ACC112 (cell line): ENCODE data around the gene RFX6.
"Not testable (repeated sequence)": the region's sequence is repeated elsewhere in the genome, so short reads cannot be mapped to it uniquely, and the experiment has no call there.

Source experiments
- H2AFZ ChIP-seq: fragments of 200-600 bp; sonication (generic); one replicate; pipeline ENCODE4 v1.6.0; 2017; ENCODE audit warnings: antibody characterized with exemption, low read length; ENCODE audit not compliant: unreplicated experiment
- H3K27ac ChIP-seq: fragments of 200-600 bp; sonication (generic); 2 replicates; pipeline ENCODE4 v1.5.1; 2014; ENCODE audit warnings: low read depth, mild to moderate bottlenecking, antibody characterized with exemption, low read length, moderate library complexity
- H3K27me3 ChIP-seq: fragments of 200-600 bp; sonication (generic); 2 replicates; pipeline ENCODE4 v1.6.1; 2014; ENCODE audit warnings: mild to moderate bottlenecking, antibody characterized with exemption, low read length, moderate library complexity, mixed read lengths; ENCODE audit not compliant: insufficient read depth
- H3K36me3 ChIP-seq: fragments of 200-600 bp; sonication (generic); 2 replicates; pipeline ENCODE4 v1.6.1; 2016; ENCODE audit warnings: mild to moderate bottlenecking, antibody characterized with exemption, low read length, moderate library complexity, mixed read lengths; ENCODE audit not compliant: insufficient read depth
- H3K4me1 ChIP-seq: fragments of 200-600 bp; sonication (generic); one replicate; pipeline ENCODE4 v1.6.1; 2016; ENCODE audit warnings: low read length, mixed read lengths; ENCODE audit not compliant: insufficient read depth, unreplicated experiment, control insufficient read depth
- H3K4me3 ChIP-seq: fragments of 200-600 bp; sonication (generic); 2 replicates; pipeline ENCODE4 v1.5.1; 2014; ENCODE audit warnings: mild to moderate bottlenecking, low read depth, low read length
- H3K79me2 ChIP-seq: fragments of 200-600 bp; sonication (generic); one replicate; pipeline ENCODE4 v1.6.0; 2016; ENCODE audit warnings: low read length; ENCODE audit not compliant: control insufficient read depth, unreplicated experiment, insufficient read depth

The RFX6 gene

DNA sequence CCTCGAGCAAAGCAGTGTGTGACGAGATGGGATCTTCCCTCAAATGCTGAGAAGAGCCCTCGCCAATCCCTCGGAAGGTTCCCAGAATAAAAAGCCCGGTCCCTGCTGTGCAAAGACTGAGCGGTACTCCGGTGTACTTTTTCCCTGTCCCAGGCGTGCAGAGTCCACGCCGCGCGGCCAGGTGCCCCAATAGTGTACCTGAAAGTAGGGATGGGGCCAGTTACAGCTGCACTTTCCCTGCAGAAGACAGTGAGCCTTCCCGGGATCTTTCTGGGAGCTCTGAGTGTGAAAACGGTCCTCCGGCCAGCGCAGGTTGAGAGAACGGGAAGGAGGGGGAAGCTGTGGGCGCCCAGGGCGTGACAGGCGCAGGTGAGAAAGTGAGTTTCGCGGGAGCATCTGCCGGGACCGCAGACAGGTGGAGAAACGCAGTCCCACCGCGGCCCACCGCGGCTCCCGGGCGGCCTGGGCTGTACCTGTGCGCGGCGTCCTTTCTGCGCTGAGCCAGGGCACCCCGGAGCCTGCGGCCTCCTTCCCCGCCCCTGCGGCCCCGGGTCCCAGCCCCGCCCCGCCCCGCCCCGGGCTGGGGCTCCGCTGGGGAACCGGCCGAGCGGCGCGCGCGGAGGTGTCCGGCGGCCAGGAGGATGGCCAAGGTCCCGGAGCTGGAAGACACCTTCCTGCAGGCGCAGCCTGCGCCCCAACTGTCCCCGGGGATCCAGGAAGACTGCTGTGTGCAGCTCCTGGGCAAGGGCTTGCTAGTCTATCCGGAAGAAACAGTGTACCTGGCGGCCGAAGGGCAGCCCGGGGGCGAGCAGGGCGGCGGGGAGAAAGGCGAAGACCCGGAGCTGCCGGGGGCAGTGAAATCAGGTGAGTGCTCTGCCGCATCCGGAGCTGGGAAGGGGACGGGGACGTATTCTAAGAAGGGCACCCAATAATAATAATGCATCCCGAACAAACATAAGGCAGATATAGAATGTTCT lies at the start of gene RFX6:
Gene RFX6 (plus strand): TSS at position 608 of the 977 bp plus-strand sequence. CDS start 34 bp downstream, at position 642.
- H3K4me1 ChIP-seq = no peaks in the 10 kb centered on the region
- H3K27ac ChIP-seq = no peak within 1 kb of the TSS
- no peaks in the 10 kb centered on the region for H3K79me2 ChIP-seq
- no peaks in the 10 kb centered on the region for H3K36me3 ChIP-seq
- H3K27me3 ChIP-seq = peaks cover 83% of the 10 kb centered on the region
- H3K4me3 ChIP-seq = peak within 1 kb of the TSS; percentile 24
- H2AFZ ChIP-seq = no peak within 1 kb of the TSS

DNA sequence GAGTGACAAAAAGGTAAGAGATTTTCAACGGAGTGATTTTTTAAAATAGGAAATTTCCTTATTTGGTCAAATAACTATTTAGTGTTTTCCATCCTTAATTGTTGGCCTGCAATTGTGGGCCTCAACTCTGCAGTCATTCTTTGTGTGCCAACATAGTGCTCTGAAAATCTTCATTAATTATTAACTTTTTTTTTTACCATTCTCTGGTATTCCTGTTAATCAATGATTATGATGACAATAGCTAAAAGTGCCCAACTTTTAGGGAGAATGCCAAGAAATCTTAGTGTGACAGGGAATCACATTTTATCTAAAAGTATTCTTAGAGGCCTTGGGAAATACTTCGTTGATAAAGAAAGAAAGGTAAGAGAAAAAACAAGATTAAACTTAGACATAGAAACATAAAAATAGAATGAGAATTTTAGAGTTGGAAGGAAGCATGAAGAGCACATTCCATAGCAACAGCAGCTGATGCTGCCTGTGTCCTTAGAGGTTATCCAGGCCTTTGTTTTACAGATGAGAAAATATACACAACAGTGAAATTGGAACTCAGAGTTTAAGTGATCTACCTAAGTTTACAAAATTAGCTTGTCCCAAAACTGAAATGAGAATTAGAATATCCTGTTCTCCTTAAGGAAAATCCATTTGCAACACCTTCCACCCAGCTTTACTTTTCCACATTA lies 49.3 kb upstream of the RFX6 start:
- H2AFZ ChIP-seq = no peak overlapping the region
- H3K4me3 ChIP-seq = no peak overlapping the region
- H3K27ac ChIP-seq = no peak overlapping the region
- no peaks in the 10 kb centered on the region for H3K79me2 ChIP-seq
- H3K27me3 ChIP-seq = no peaks in the 10 kb centered on the region
- no peaks in the 10 kb centered on the region for H3K4me1 ChIP-seq
- H3K36me3 ChIP-seq = no peaks in the 10 kb centered on the region

GRCh38 chr6:116828983-116829382 lies 48.1 kb upstream of the RFX6 start, which contains the start of gene GPRC6A:
Gene GPRC6A, minus strand, starts transcription at chr6:116829083. Its CDS starts 70 bp downstream, at chr6:116829013.
- H3K27me3 ChIP-seq = peaks cover 6% of the 10 kb centered on the region; the same call in 1 of the 2 replicates
- no peaks in the 10 kb centered on the region for H3K79me2 ChIP-seq
- no peaks in the 10 kb centered on the region for H3K36me3 ChIP-seq
- no peak within 1 kb of the TSS for H3K4me3 ChIP-seq
- H2AFZ ChIP-seq = no peak within 1 kb of the TSS
- H3K4me1 ChIP-seq = no peaks in the 10 kb centered on the region
- no peak within 1 kb of the TSS for H3K27ac ChIP-seq

- H3K27me3 ChIP-seq, H2AFZ ChIP-seq, H3K4me3 ChIP-seq, H3K79me2 ChIP-seq, H3K27ac ChIP-seq, H3K36me3 ChIP-seq, H3K4me1 ChIP-seq: not testable (repeated sequence)
Observed at GRCh38 chr6:116834526-116834925, 42.5 kb upstream of the RFX6 start.

DNA sequence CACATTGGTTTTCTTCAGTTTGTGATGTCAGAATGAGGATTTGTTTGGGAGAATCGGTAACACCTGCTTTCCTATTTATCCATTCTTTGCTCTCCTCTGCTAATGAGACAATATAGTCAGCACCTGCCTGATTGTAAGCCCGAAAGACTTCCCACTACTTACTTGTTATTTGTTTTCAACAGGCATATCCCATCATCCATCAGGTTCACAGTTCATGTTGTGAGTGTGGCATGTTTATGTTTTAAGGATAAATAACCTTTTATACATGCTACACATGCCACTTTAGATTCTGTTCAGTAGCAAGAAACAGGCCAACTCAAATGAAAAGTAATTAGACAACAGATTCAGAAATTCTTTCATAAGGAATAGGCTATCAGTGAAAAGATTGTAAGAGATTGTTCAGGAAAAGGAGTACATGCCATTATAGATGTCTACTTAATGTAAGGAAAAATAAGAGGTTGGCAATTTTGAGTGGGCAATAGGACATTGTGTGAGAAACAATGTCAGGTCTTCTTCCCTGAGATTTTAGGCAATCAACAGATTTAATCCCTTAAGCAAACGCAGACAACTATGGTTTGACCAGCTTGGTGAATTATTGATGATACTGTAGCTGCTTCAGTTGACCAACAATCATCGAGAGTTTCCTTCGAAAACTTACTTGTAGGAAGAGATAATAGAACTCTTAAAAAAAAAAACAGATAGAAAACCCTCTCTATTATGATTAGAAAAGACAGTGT lies 40.3 kb upstream of the RFX6 start:
- H3K36me3 ChIP-seq = no peaks in the 10 kb centered on the region
- no peak overlapping the region for H3K4me3 ChIP-seq
- peaks cover 12% of the 10 kb centered on the region for H3K4me1 ChIP-seq
- H3K27ac ChIP-seq = no peak overlapping the region
- peaks cover 6% of the 10 kb centered on the region; the same call in 1 of the 2 replicates for H3K27me3 ChIP-seq
- no peaks in the 10 kb centered on the region for H3K79me2 ChIP-seq
- H2AFZ ChIP-seq = no peak overlapping the region

DNA sequence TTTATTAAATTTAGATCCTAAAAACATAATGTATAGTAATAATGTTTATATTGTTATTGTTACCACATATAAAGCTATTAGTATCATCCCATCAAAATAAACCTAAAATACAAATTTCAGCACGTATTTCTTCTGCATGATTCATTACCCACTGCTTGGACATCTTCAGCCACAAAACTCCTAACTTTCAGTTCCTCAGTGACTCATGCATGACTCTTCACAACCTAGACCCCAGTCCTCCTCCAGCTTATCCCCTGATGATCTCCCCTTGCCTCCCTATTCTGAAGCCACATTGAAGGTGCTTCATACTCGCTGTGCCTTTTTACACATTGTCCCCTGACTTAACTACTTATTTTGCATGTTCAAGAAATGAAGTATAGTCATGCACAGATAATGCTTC lies 37.0 kb upstream of the RFX6 start:
- no peak overlapping the region for H3K27ac ChIP-seq
- H2AFZ ChIP-seq = no peak overlapping the region
- H3K4me3 ChIP-seq = no peak overlapping the region

DNA sequence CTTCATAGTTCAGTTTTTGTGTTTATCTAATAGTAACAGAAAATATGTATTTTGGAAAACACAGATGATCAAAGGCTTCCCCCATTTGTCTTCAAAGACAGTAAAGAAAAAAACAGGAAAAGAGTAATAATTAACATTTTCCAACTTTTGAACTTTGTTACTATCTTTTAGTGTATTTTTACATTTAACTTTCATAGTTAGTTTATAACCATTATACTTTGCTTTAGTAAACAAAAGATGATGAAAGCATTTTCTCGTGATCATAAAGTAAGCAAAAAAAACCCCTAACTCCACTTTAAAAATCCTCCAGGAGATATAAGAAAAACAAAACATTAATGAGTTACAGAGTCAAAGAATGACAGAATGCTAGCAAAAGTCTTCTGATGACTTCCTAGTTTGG lies 34.6 kb upstream of the RFX6 start:
- no peaks in the 10 kb centered on the region for H3K36me3 ChIP-seq
- H3K27me3 ChIP-seq = no peaks in the 10 kb centered on the region
- no peaks in the 10 kb centered on the region for H3K79me2 ChIP-seq
- no peak overlapping the region for H2AFZ ChIP-seq
- H3K4me1 ChIP-seq = peaks cover 12% of the 10 kb centered on the region
- H3K4me3 ChIP-seq = no peak overlapping the region
- H3K27ac ChIP-seq = no peak overlapping the region

More for the DNA sequence above, 37.0 kb upstream of the RFX6 start:
- Histone ChIP-seq H3K27me3 (no peaks in the 10 kb centered on the region), H3K79me2 (no peaks in the 10 kb centered on the region), H3K4me1 (peaks cover 12% of the 10 kb centered on the region), H3K36me3 (no peaks in the 10 kb centered on the region)

- Histone ChIP-seq H3K4me3 (no peak overlapping the region), H2AFZ (no peak overlapping the region), H3K36me3 (no peaks in the 10 kb centered on the region), H3K79me2 (no peaks in the 10 kb centered on the region), H3K4me1 (no peaks in the 10 kb centered on the region), H3K27me3 (peaks cover 13% of the 10 kb centered on the region), H3K27ac (no peak overlapping the region)
Observed at GRCh38 chr6:116847227-116847626, 29.8 kb upstream of the RFX6 start.

DNA sequence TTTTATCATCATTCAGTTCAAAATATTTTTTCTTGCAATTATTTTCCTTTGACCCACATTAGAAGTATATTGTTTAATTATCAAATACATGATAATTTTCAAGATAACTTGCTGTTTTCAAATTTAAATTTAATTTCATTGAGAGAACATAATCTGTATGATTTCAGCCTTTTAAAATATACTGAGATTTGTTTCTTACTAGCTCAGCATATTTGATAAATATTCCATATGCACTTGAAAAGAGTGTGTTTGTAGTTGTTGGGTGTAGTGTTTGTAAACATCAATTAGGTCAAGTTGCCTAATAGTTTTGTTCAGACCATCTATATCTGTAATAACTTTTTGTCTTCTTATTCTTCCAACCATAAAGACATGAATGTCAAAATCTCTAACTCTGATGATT lies 19.0 kb upstream of the RFX6 start:
- H3K27me3 ChIP-seq = 0 out of 2 replicates have a peak, but pooled peaks cover 7% of the 10 kb centered on the region
- H2AFZ ChIP-seq = no peak overlapping the region
- no peaks in the 10 kb centered on the region for H3K79me2 ChIP-seq
- H3K27ac ChIP-seq = no peak overlapping the region
- no peaks in the 10 kb centered on the region for H3K36me3 ChIP-seq
- no peak overlapping the region for H3K4me3 ChIP-seq
- H3K4me1 ChIP-seq = no peaks in the 10 kb centered on the region

DNA sequence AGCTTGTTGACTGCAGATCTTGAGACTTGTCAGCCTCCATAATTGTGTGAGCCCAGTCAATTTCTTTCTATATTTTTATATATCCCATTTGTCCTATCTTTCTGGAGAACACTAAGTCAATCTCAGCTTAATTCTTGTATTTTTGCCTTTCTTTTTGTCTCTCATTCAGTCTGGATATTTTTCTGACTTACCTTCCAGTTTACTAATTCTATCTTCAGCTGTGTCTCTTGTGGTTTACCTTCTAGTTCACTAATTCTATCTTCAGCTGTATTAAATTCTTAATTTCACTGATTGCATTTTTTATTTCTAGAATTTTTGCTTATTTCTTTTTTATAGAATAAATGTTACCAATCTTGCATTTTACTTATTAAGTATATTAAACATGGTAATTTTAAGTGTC lies 17.8 kb upstream of the RFX6 start:
- Histone ChIP-seq H3K27ac (no peak overlapping the region), H3K4me1 (no peaks in the 10 kb centered on the region), H3K4me3 (no peak overlapping the region), H3K36me3 (no peaks in the 10 kb centered on the region), H3K79me2 (no peaks in the 10 kb centered on the region), H3K27me3 (0 out of 2 replicates have a peak, but pooled peaks cover 2% of the 10 kb centered on the region), H2AFZ (no peak overlapping the region)
